Trophoblast cell (in vitro differentiated cells and primary cell): Measurements from ENCODE around the gene NIP7.
"Not testable (repeated sequence)": the region's sequence is repeated elsewhere in the genome, so short reads cannot be mapped to it uniquely, and the experiment has no call there.

Experiments
- DNase-seq, 2 donors: peaks; one replicate each; pipeline ENCODE4 v3.0.0-alpha.2; 2016
- H2AFZ ChIP-seq: 2 replicates; pipeline ENCODE4 v1.6.1; 2013; ENCODE audit warnings: low read length, moderate library complexity, mild to moderate bottlenecking; ENCODE audit not compliant: insufficient read depth, poor library complexity
- H2AK5ac ChIP-seq: 2 replicates; pipeline ENCODE4 v1.6.1; 2013; ENCODE audit warnings: mild to moderate bottlenecking, low read length
- H2BK120ac ChIP-seq: 2 replicates; pipeline ENCODE4 v1.6.1; 2013; ENCODE audit warnings: low read length, mild to moderate bottlenecking, moderate library complexity; ENCODE audit not compliant: insufficient read depth, poor library complexity
- H2BK12ac ChIP-seq: 2 replicates; pipeline ENCODE4 v1.6.1; 2013; ENCODE audit warnings: mild to moderate bottlenecking, low read length, moderate library complexity
- H2BK5ac ChIP-seq: 2 replicates; pipeline ENCODE4 v1.6.1; 2013; ENCODE audit warnings: low read length, low read depth, moderate library complexity, mild to moderate bottlenecking; ENCODE audit not compliant: poor library complexity
- H3K14ac ChIP-seq: 2 replicates; pipeline ENCODE4 v1.6.1; 2013; ENCODE audit warnings: mild to moderate bottlenecking, low read length
- H3K18ac ChIP-seq: 2 replicates; pipeline ENCODE4 v1.6.1; 2013; ENCODE audit warnings: mild to moderate bottlenecking, low read length
- H3K23ac ChIP-seq: 2 replicates; pipeline ENCODE4 v1.6.1; 2013; ENCODE audit warnings: low read length
- H3K27ac ChIP-seq: 2 replicates; pipeline ENCODE4 v1.5.1; 2013; ENCODE audit warnings: low read depth, mild to moderate bottlenecking, inconsistent platforms, low read length, moderate library complexity
- H3K27me3 ChIP-seq: 2 replicates; pipeline ENCODE4 v1.6.1; 2013; ENCODE audit warnings: inconsistent platforms, mild to moderate bottlenecking, low read length, moderate library complexity; ENCODE audit not compliant: insufficient read depth
- H3K36me3 ChIP-seq, 2 experiments: 1 replicate in 1 of 2; 2 replicates in 1 of 2; pipeline ENCODE4 v1.6.1; 2013; ENCODE audit warnings: low read length in 2 of 2, mild to moderate bottlenecking in 2 of 2, moderate library complexity in 1 of 2; ENCODE audit not compliant: insufficient read depth in 2 of 2, control insufficient read depth in 1 of 2
- H3K4ac ChIP-seq: 2 replicates; pipeline ENCODE4 v1.6.1; 2013; ENCODE audit warnings: low read depth, mild to moderate bottlenecking, low read length, moderate library complexity
- H3K4me1 ChIP-seq, 2 experiments: 1 replicate in 1 of 2; 2 replicates in 1 of 2; pipeline ENCODE4 v1.6.1; 2013; ENCODE audit warnings: low read length in 2 of 2, mild to moderate bottlenecking in 2 of 2, moderate library complexity in 1 of 2; ENCODE audit not compliant: insufficient read depth in 2 of 2, control insufficient read depth in 1 of 2
- H3K4me2 ChIP-seq: 2 replicates; pipeline ENCODE4 v1.6.1; 2013; ENCODE audit warnings: inconsistent platforms, mild to moderate bottlenecking, low read length, moderate library complexity
- H3K4me3 ChIP-seq: 2 replicates; pipeline ENCODE4 v1.5.1; 2013; ENCODE audit warnings: mild to moderate bottlenecking, low read depth, low read length, inconsistent platforms
- H3K79me1 ChIP-seq: one replicate; pipeline ENCODE4 v1.6.1; 2013; ENCODE audit warnings: low read length
- H3K79me2 ChIP-seq: 2 replicates; pipeline ENCODE4 v1.6.1; 2013; ENCODE audit warnings: low read length, mild to moderate bottlenecking; ENCODE audit not compliant: control insufficient read depth, insufficient read depth, poor library complexity
- H3K9ac ChIP-seq: 2 replicates; pipeline ENCODE4 v1.6.1; 2013; ENCODE audit warnings: mild to moderate bottlenecking, low read length
- H3K9me3 ChIP-seq: 2 replicates; pipeline ENCODE4 v1.6.1; 2013; ENCODE audit warnings: low read depth, mild to moderate bottlenecking, control low read depth, inconsistent platforms, low read length; ENCODE audit not compliant: insufficient read depth
- H4K12ac ChIP-seq: 2 replicates; pipeline ENCODE4 v1.6.1; 2013; ENCODE audit warnings: low read depth, mild to moderate bottlenecking, low read length, moderate library complexity
- H4K8ac ChIP-seq: 2 replicates; pipeline ENCODE4 v1.6.1; 2013; ENCODE audit warnings: low read depth, mild to moderate bottlenecking, low read length, moderate library complexity
- H4K91ac ChIP-seq: one replicate; pipeline ENCODE4 v1.6.1; 2013; ENCODE audit warnings: low read depth, mild to moderate bottlenecking, low read length, moderate library complexity
- WGBS: extraction: QIAGEN DNeasy Blood & Tissue Kit; methylation state at CpG from one replicate; pipeline ENCODE4 v1.1.7; 2013; ENCODE audit warnings: missing lambda C conversion rate; ENCODE audit not compliant: insufficient read length, insufficient coverage; ENCODE audit errors: extremely low coverage; 5-methylcytosine and 5-hydroxymethylcytosine counted together

NIP7 gene

GRCh38 chr16:69296771-69297170 lies 42.8 kb upstream of the NIP7 start:
- H3K79me1 ChIP-seq, H2BK120ac ChIP-seq, H2AK5ac ChIP-seq, H3K14ac ChIP-seq, H3K36me3 ChIP-seq, H3K4me2 ChIP-seq, H3K4me1 ChIP-seq, H3K4ac ChIP-seq, H4K8ac ChIP-seq, H4K12ac ChIP-seq, H3K9me3 ChIP-seq, H2BK12ac ChIP-seq, H3K79me2 ChIP-seq, H3K18ac ChIP-seq, H3K4me3 ChIP-seq, H3K27ac ChIP-seq, H2AFZ ChIP-seq, H2BK5ac ChIP-seq, H3K9ac ChIP-seq, H3K27me3 ChIP-seq, H3K23ac ChIP-seq, H4K91ac ChIP-seq: not testable (repeated sequence)
- no CpG with 5 or more reads among the region's 7 CpGs for WGBS
- peak; percentile 75 to 83 for DNase-seq

DNA sequence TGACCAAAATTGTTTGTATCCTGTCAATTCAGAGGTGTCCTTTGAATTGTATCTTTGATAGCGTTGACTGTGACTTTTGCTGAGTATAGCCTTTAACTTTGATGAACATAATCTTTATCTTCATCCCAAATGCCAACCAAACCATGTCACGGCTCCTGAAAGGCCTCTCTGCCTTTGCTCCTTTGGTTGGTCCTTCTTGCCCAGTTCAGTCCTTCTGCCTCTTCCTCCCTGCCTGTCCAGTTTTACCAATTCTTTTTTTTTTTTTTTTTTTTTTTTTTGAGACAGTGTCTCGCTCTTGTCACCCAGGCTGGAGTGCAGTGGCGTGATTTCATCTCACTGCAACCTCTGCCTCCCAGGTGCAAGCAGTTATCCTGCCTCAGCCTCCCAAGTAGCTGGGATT lies 41.3 kb upstream of the NIP7 start:
- WGBS, result no CpG with 5 or more reads among the region's 4 CpGs
- H2AFZ ChIP-seq, result no peak overlapping the region
- no peak overlapping the region for H2AK5ac ChIP-seq
- H2BK120ac ChIP-seq, result no peak overlapping the region
- no peak overlapping the region for H3K23ac ChIP-seq
- no peak overlapping the region for H2BK5ac ChIP-seq
- no peaks in the 10 kb centered on the region for H3K9me3 ChIP-seq
- H3K18ac ChIP-seq, result no peak overlapping the region
- H3K79me1 ChIP-seq, result no peaks in the 10 kb centered on the region
- H3K4me1 ChIP-seq, result peaks cover 0 to 2% of the 10 kb centered on the region in 2 experiments
- peaks cover 6% of the 10 kb centered on the region in 2 experiments for H3K36me3 ChIP-seq
- H4K12ac ChIP-seq, result no peak overlapping the region
- no peak overlapping the region for H3K14ac ChIP-seq
- no peak overlapping the region for H3K27ac ChIP-seq
- H2BK12ac ChIP-seq, result no peak overlapping the region
- no peak overlapping the region for H3K4ac ChIP-seq
- H4K91ac ChIP-seq, result no peak overlapping the region
- H4K8ac ChIP-seq, result no peak overlapping the region
- DNase-seq, result no peak
- no peak overlapping the region for H3K4me2 ChIP-seq
- H3K9ac ChIP-seq, result no peak overlapping the region
- H3K4me3 ChIP-seq, result no peak overlapping the region
- H3K27me3 ChIP-seq, result no peaks in the 10 kb centered on the region
- no peaks in the 10 kb centered on the region for H3K79me2 ChIP-seq

GRCh38 chr16:69301187-69301586 lies 38.4 kb upstream of the NIP7 start:
- Histone ChIP-seq H3K14ac (no peak overlapping the region), H2BK5ac (no peak overlapping the region), H3K36me3 (peaks cover 4 to 6% of the 10 kb centered on the region in 2 experiments), H3K79me1 (no peaks in the 10 kb centered on the region), H3K27ac (no peak overlapping the region), H3K9me3 (no peaks in the 10 kb centered on the region), H3K27me3 (no peaks in the 10 kb centered on the region), H3K4ac (no peak overlapping the region), H4K91ac (no peak overlapping the region), H3K18ac (no peak overlapping the region), H4K12ac (no peak overlapping the region), H2BK12ac (no peak overlapping the region), H2AFZ (no peak overlapping the region), H3K23ac (no peak overlapping the region), H3K9ac (no peak overlapping the region), H4K8ac (no peak overlapping the region), H3K4me1 (no peaks in the 10 kb centered on the region), H2BK120ac (no peak overlapping the region), H3K4me3 (no peak overlapping the region), H3K4me2 (no peak overlapping the region), H3K79me2 (no peaks in the 10 kb centered on the region), H2AK5ac (no peak overlapping the region)
- WGBS, result no CpG with 5 or more reads among the region's 1 CpG
- DNase-seq, result no peak

DNA sequence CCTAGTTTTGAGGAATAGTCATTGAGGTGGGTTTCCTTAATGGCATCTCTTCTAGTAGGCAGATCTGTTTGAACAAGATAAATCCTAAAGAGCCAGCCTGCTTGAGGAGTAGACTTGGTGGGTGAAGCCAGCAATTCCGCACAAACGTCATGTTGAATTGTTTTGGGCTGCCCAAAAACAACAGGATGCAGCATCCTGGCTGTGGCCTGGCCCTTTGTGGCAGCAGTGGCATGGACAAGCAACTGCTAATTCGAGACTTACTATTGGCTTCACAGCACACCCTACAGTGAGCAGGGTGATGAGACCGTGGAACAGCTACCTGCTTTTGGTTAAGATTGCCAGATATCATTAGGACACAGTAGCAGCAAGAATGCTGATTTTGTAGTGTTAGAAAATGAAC lies 37.7 kb upstream of the NIP7 start:
- Histone ChIP-seq H3K4ac (no peak overlapping the region), H3K27me3 (no peaks in the 10 kb centered on the region), H3K18ac (no peak overlapping the region), H4K91ac (no peak overlapping the region), H3K79me2 (no peaks in the 10 kb centered on the region), H3K14ac (no peak overlapping the region), H3K9me3 (no peaks in the 10 kb centered on the region), H4K12ac (no peak overlapping the region), H2BK5ac (no peak overlapping the region), H2BK12ac (no peak overlapping the region), H3K4me2 (no peak overlapping the region), H2AK5ac (no peak overlapping the region), H3K4me1 (no peaks in the 10 kb centered on the region), H4K8ac (no peak overlapping the region), H3K9ac (no peak overlapping the region), H2BK120ac (no peak overlapping the region), H3K23ac (no peak overlapping the region), H2AFZ (no peak overlapping the region), H3K36me3 (peaks cover 4 to 6% of the 10 kb centered on the region in 2 experiments), H3K79me1 (no peaks in the 10 kb centered on the region), H3K4me3 (no peak overlapping the region), H3K27ac (no peak overlapping the region)
- WGBS, result no CpG with 5 or more reads among the region's 4 CpGs
- DNase-seq, result no peak
